Uterus (tissue), 4 donors: ENCODE results near the gene ADAD2. TPM values are rescaled to one million over a fixed set of nuclear protein-coding genes. Genes with fewer than 3 reads are reported as not detected.

Experiments
- DNase-seq, 2 donors: peaks; one replicate each; pipeline ENCODE4 v3.0.0-alpha.2; 2019 to 2020
- H3K27ac ChIP-seq, 2 donors: fragments of 200-600 bp; sonication (generic); 1 replicate in 1 of 2; 2 replicates in 1 of 2; pipeline ENCODE4 v1.5.1; 2016 to 2018
- H3K27me3 ChIP-seq, 2 donors: fragments of 200-600 bp; sonication (generic); one replicate each; pipeline ENCODE4 v1.5.1; 2018 to 2019; ENCODE audit warnings: control low read depth in 1 of 2
- H3K36me3 ChIP-seq, 2 donors: fragments of 200-600 bp; sonication (generic); one replicate each; pipeline ENCODE4 v1.5.1; 2019; ENCODE audit warnings: control low read depth in 1 of 2
- H3K4me1 ChIP-seq, 2 donors: fragments of 200-600 bp; sonication (generic); one replicate each; pipeline ENCODE4 v1.5.1; 2018 to 2019; ENCODE audit warnings: control low read depth in 1 of 2
- H3K4me3 ChIP-seq, 2 donors: fragments of 200-600 bp; sonication (generic); 1 replicate in 1 of 2; 2 replicates in 1 of 2; pipeline ENCODE4 v1.5.1; 2018 to 2019; ENCODE audit warnings: mild to moderate bottlenecking in 1 of 2
- H3K9me3 ChIP-seq, 2 donors: fragments of 200-600 bp; sonication (generic); one replicate each; pipeline ENCODE4 v1.5.1; 2019; ENCODE audit warnings: control low read depth in 1 of 2
- CTCF ChIP-seq, 4 experiments: fragments of 200-600 bp in 2 of 4; fragments of 450-650 bp in 2 of 4; sonication (generic) in 2 of 4; IDR thresholded peaks; one replicate each; pipeline ENCODE4 v1.5.1; 2016 to 2019; ENCODE audit warnings: antibody characterized with exemption in 4 of 4, mild to moderate bottlenecking in 2 of 4, moderate library complexity in 1 of 4
- POLR2A ChIP-seq, 2 donors: fragments of 450-650 bp; IDR thresholded peaks; one replicate each; pipeline ENCODE4 v1.6.1; 2016; ENCODE audit warnings: antibody characterized with exemption in 2 of 2, mild to moderate bottlenecking in 1 of 2, moderate library complexity in 1 of 2
- intact Hi-C: fragments of 100-400 bp; cut with DNase I; formaldehyde crosslinking; loops from one replicate; pipeline ENCODE4 v1.15.1; 2023; ENCODE audit warnings: low total_unique reads
- total RNA-seq, 4 donors: library from RNA; depleted of rRNA in 3 of 4; stranded (reverse); fragments of >200 nt in 3 of 4; gene quantifications; one replicate each; pipeline versions ENCODE4 v1.1.0 to v1.2.4, GENCODE V29; 2014 to 2023
- donor health status: DM: yes; HTN: yes; CAD: no.

ADAD2 gene
- total RNA-seq, 4 donors from 2014 or later: 0.21 to 1.0 (median 0.88) TPM; not detected in 1

- Histone ChIP-seq H3K4me3 (no peak overlapping the region), H3K36me3 (no peaks in the 10 kb centered on the region), H3K9me3 (no peaks in the 10 kb centered on the region), H3K4me1 (peaks cover 0 to 4% of the 10 kb centered on the region in 2 donors), H3K27ac (no peak overlapping the region), H3K27me3 (no peaks in the 10 kb centered on the region)
- no peak for TF ChIP-seq CTCF (IDR thresholded peaks at IDR 0.05)
- no peak for TF ChIP-seq POLR2A (IDR thresholded peaks at IDR 0.05)
- no peak for DNase-seq
- intact Hi-C loops: no loop called here
Measured at GRCh38 chr16:84225571-84225970, 34.6 kb downstream of the ADAD2 start.

- no peaks in the 10 kb centered on the region for H3K36me3 ChIP-seq
- peaks cover 0 to 4% of the 10 kb centered on the region in 2 donors for H3K4me1 ChIP-seq
- no peak for TF ChIP-seq CTCF (IDR thresholded peaks at IDR 0.05)
- TF ChIP-seq POLR2A (IDR thresholded peaks at IDR 0.05): no peak
- DNase-seq: no peak
- H3K27me3 ChIP-seq: no peaks in the 10 kb centered on the region
- no peaks in the 10 kb centered on the region for H3K9me3 ChIP-seq
- no peak overlapping the region for H3K27ac ChIP-seq
- intact Hi-C loops: no loop called here
- H3K4me3 ChIP-seq: no peak overlapping the region
Measured at GRCh38 chr16:84226026-84226425, 35.1 kb downstream of the ADAD2 start.

GRCh38 chr16:84227548-84227947, 36.6 kb downstream of the ADAD2 start:
- Histone ChIP-seq H3K36me3 (no peaks in the 10 kb centered on the region), H3K9me3 (no peaks in the 10 kb centered on the region), H3K27me3 (no peaks in the 10 kb centered on the region), H3K27ac (no peak overlapping the region), H3K4me1 (peaks cover 0 to 4% of the 10 kb centered on the region in 2 donors), H3K4me3 (no peak overlapping the region)
- TF ChIP-seq CTCF (IDR thresholded peaks at IDR 0.05) (no peak), POLR2A (IDR thresholded peaks at IDR 0.05) (no peak)
- intact Hi-C loops: no loop called here
- DNase-seq: no peak

- H3K9me3 ChIP-seq: no peaks in the 10 kb centered on the region
- no peaks in the 10 kb centered on the region for H3K36me3 ChIP-seq
- H3K4me3 ChIP-seq: no peak overlapping the region
- TF ChIP-seq POLR2A (IDR thresholded peaks at IDR 0.05) (no peak), CTCF (IDR thresholded peaks at IDR 0.05) (no peak)
- H3K27ac ChIP-seq: peak overlapping the region; percentile 64 to 66
- H3K4me1 ChIP-seq: peaks cover 0 to 4% of the 10 kb centered on the region in 2 donors
- intact Hi-C loops: no loop called here
- no peaks in the 10 kb centered on the region for H3K27me3 ChIP-seq
- DNase-seq: peak; percentile 71 to 78
Measured at GRCh38 chr16:84228256-84228838, 37.4 kb downstream of the ADAD2 start.

- no peaks in the 10 kb centered on the region for H3K27me3 ChIP-seq
- intact Hi-C loops: no loop called here
- peaks cover 0 to 4% of the 10 kb centered on the region in 2 donors for H3K4me1 ChIP-seq
- no peak for DNase-seq
- H3K9me3 ChIP-seq: no peaks in the 10 kb centered on the region
- H3K36me3 ChIP-seq: no peaks in the 10 kb centered on the region
- H3K27ac ChIP-seq: no peak overlapping the region
- TF ChIP-seq CTCF (IDR thresholded peaks at IDR 0.05) (no peak), POLR2A (IDR thresholded peaks at IDR 0.05) (no peak)
- H3K4me3 ChIP-seq: no peak overlapping the region
Measured at GRCh38 chr16:84229471-84229870, 38.5 kb downstream of the ADAD2 start.
